ENCODE results near the gene MORN1.

- TF ChIP-seq, protein P1, sequence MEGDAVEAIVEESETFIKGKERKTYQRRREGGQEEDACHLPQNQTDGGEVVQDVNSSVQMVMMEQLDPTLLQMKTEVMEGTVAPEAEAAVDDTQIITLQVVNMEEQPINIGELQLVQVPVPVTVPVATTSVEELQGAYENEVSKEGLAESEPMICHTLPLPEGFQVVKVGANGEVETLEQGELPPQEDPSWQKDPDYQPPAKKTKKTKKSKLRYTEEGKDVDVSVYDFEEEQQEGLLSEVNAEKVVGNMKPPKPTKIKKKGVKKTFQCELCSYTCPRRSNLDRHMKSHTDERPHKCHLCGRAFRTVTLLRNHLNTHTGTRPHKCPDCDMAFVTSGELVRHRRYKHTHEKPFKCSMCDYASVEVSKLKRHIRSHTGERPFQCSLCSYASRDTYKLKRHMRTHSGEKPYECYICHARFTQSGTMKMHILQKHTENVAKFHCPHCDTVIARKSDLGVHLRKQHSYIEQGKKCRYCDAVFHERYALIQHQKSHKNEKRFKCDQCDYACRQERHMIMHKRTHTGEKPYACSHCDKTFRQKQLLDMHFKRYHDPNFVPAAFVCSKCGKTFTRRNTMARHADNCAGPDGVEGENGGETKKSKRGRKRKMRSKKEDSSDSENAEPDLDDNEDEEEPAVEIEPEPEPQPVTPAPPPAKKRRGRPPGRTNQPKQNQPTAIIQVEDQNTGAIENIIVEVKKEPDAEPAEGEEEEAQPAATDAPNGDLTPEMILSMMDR (IDR thresholded peaks at IDR 0.05), result no peak
- TF ChIP-seq POLR2A (IDR thresholded peaks at IDR 0.05), result no peak
Measured at GRCh38 chr1:2288311-2288710, 103.0 kb downstream of the MORN1 start.
